GM18861 (cell line): Measurements from ENCODE around the gene RUNX1.

Experiments
- ATAC-seq: cut with Tn5 transposase; IDR thresholded peaks from one replicate; pipeline ENCODE4 v1.9.1; 2021; ENCODE audit not compliant: unreplicated experiment

Gene RUNX1

GRCh38 chr21:34797921-34798535 is 251.1 kb downstream of the RUNX1 start:
- ATAC-seq = no peak

GRCh38 chr21:34797201-34797525 is 251.9 kb downstream of the RUNX1 start:
- ATAC-seq = no peak

- no peak for ATAC-seq
Measured at GRCh38 chr21:34796518-34797200, 252.4 kb downstream of the RUNX1 start.

- no peak for ATAC-seq
Measured at GRCh38 chr21:34795548-34796180, 253.4 kb downstream of the RUNX1 start.

GRCh38 chr21:34795175-34795547 is 253.9 kb downstream of the RUNX1 start:
- no peak for ATAC-seq

- no peak for ATAC-seq
Measured at GRCh38 chr21:34794686-34795085, 254.4 kb downstream of the RUNX1 start.

GRCh38 chr21:34793471-34793870 is 255.6 kb downstream of the RUNX1 start:
- no peak for ATAC-seq

DNA sequence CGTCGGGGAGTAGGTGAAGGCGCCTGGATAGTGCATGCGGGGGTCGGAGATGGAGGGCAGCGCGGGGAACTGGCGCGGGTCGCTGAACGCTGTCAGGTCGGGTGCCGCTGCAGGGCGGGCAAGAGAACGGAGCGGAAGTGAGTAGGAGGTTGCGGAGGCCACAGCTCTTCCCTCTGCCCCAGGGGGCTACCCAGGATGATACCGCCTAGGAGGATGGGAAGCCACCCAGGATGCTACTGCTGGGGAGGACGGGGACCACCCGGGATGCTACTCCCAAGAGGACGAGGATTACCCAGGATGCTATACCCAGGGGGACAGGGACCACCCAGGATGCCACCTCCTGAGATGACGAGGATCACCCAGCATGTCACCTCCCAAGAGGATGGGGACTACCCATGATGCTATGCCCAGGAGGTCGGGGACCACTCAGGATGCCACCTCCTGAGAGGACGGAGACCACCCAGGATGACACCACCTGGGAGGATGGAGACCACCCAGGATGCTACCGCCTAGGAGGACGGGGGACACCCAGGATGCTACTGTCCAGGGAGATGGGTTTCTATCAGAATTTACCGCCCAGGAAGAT is 256.5 kb downstream of the RUNX1 start:
- no peak for ATAC-seq

DNA sequence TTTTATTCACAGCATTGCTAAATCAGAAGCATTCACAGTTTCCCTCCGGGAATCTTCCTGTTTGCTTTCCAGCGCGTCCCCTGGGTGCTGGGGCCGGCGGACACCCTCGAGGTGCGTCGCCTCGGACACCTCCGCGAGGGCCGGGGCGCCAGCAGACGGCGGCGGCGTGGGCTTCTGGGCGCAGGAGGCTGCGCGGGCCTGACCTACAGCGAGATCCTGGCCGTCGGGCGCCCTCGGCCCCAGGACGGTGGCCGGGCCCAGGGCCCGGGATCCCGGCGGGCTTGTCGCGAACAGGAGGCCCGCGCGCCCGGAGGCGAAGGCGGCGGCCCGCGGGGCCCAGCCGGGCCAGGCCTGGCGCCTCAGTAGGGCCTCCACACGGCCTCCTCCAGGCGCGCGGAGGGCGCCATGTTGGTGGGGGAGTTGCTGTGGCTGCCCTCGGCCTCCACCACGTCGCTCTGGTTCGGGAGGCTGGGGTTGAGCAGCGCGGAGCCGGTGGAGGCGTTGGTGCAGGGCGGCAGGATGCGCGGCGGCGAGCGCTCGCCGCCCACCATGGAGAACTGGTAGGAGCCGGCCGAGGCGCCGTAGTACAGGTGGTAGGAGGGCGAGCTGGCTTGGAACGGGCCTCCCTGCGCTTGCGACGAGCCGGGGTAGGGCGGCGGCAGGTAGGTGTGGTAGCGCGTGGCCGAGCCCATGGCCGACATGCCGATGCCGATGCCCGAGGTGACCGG is 257.2 kb downstream of the RUNX1 start:
- no peak for ATAC-seq

DNA sequence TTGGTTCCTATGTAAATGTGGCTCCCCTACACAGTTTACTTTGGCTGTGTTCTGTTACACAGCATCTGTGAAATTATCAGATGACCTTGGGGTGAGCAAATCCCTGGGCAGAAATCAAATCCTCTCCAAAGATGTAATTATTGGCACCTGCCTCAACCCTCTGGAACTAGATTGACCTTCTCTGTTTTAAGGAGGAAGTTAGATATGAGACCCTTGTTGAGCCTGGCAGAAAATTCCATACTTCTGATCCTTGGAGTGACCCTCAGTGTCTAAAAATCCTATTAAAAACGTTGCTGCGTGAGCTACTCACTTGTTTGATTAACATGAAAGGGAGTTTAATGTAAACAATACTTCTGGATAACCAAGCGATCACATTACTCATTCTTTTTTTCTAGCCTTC is 258.3 kb downstream of the RUNX1 start:
- no peak for ATAC-seq

DNA sequence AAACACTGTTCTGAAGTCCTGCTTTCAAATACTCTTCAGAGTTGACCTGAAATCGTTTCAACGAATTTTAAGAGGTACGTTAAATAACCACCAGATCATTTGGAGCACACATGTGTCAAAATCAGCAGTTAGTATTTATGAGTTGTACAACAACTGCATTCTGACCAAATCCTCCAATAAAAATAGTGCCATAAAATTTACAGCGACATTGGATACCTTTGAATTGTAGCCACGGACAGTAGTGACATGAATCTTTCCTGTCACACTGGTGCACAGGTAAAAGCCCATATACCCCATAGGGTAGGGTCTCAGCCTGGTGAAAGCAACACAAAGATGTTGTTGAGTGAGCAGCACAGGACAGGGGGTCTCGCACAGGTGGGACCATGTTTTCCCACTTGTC is 258.8 kb downstream of the RUNX1 start:
- ATAC-seq = no peak

- no peak for ATAC-seq
Measured at GRCh38 chr21:34788879-34789278, 260.2 kb downstream of the RUNX1 start.

- ATAC-seq = no peak
Measured at GRCh38 chr21:34783815-34784214, 265.3 kb downstream of the RUNX1 start.

DNA sequence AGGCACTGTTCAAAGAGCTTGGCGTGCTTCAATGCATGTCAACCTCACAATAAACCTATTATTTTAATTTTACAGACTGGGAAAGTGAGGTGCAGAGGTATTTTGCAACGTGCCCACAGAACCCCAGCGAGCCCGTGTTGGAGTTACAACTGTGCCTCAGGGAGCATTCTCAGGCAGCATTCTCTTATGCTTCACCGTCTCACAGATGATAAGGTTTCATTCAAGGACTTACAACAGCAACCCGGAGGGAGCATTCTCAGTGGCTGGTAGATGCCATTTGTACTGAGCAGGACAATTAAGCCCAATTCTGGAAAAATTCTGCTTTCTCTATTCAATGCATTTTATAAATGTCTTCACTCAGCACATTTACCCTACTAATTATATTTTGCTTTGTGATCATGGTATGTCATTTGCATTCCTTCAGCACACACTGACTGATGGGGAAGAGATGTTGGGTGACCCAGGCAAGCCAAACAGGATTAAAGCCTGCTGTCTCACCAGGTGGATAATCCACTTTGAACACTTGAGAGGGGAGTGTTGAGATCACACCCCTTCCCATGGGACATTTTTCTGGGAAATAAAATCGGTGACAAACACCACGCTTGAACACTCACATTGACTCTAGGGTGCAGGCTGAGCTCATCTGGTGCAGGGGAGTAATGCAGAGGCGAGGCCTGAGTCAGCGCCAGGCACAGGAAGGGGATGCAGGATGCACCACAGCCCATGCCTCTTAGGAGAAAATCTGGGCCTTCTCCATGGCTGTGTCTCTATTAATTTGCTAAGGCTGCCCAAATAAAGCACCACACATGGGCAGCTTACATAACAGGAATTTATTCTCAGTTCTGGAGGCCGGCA is 266.4 kb downstream of the RUNX1 start:
- no peak for ATAC-seq

GRCh38 chr21:34781526-34781925 is 267.6 kb downstream of the RUNX1 start:
- no peak for ATAC-seq

GRCh38 chr21:34779860-34780259 is 269.2 kb downstream of the RUNX1 start:
- ATAC-seq = no peak

GRCh38 chr21:34775793-34776192 is 273.3 kb downstream of the RUNX1 start:
- no peak for ATAC-seq

- no peak for ATAC-seq
Measured at GRCh38 chr21:34774750-34775149, 274.4 kb downstream of the RUNX1 start.

- ATAC-seq = no peak
Measured at GRCh38 chr21:34771512-34772028, 277.5 kb downstream of the RUNX1 start.

DNA sequence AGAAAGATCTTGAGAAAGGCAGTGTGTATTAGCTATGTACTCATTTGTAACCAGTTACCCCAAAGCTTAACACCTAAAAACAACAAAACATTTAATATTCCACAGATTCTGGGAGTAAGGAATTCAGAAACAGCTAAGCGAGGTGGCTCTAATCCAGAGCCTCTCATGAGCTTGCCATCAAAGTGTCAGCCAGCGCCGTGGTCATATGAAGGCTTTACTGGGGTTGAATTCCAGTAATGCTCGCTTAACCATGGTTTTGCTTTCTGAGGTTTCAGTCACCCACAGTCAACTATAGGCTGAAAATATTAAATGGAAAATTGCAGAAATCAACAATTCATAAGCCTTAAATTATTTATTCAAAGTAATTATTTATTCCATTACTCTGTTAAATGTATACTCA is 278.5 kb downstream of the RUNX1 start:
- ATAC-seq = no peak
